SK-N-MC (cell line): ENCODE measurements around the gene NIPBL.
"Not testable (repeated sequence)": the region's sequence is repeated elsewhere in the genome, so short reads cannot be mapped to it uniquely, and the experiment has no call there.

Experiments used
- DNase-seq: peaks from one replicate; pipeline ENCODE4 v3.0.0-alpha.2; 2011; ENCODE audit warnings: low read depth, low spot score
- H3K27ac ChIP-seq: fragments of 200-600 bp; sonication (generic); 2 replicates; pipeline ENCODE4 v1.5.1; 2016; ENCODE audit warnings: mixed run types
- H3K36me3 ChIP-seq: fragments of 200-600 bp; sonication (generic); 2 replicates; pipeline ENCODE4 v1.6.1; 2017; ENCODE audit warnings: antibody characterized with exemption, low read length, mixed read lengths; ENCODE audit not compliant: insufficient read depth
- H3K4me3 ChIP-seq: fragments of 200-600 bp; sonication (generic); 2 replicates; pipeline ENCODE4 v1.5.1; 2016
- H3K9ac ChIP-seq: fragments of 200-600 bp; sonication (generic); 2 replicates; pipeline ENCODE4 v1.8.0; 2017; ENCODE audit warnings: mixed run types, mixed read lengths; ENCODE audit not compliant: insufficient read length
- H3K9me3 ChIP-seq: fragments of 200-600 bp; sonication (generic); 2 replicates; pipeline ENCODE4 v1.6.1; 2017; ENCODE audit warnings: low read depth, mild to moderate bottlenecking, antibody characterized with exemption, low read length, moderate library complexity, mixed read lengths
- EZH2 ChIP-seq: fragments of 200-600 bp; sonication (generic); IDR thresholded peaks from one replicate; pipeline ENCODE4 v1.6.1; 2017; ENCODE audit warnings: antibody characterized with exemption
- FOXP2 ChIP-seq: optimal IDR thresholded peaks from 2 replicates; pipeline ENCODE3; 2011; ENCODE audit warnings: mild to moderate bottlenecking, moderate library complexity; ENCODE audit not compliant: insufficient read depth; ENCODE audit errors: extremely low read length, control extremely low read depth
- POLR2AphosphoS5 ChIP-seq: IDR thresholded peaks from 2 replicates; pipeline ENCODE4 v1.6.1; 2012; ENCODE audit warnings: mild to moderate bottlenecking, low read depth, low read length, borderline replicate concordance

The NIPBL gene

GRCh38 chr5:36885149-36885548 is 8.6 kb downstream of the NIPBL start:
- no peak overlapping the region for H3K27ac ChIP-seq
- H3K36me3 ChIP-seq, result peaks cover 23% of the 10 kb centered on the region
- no peak for TF ChIP-seq FOXP2
- no peak for DNase-seq
- H3K4me3 ChIP-seq, result no peak overlapping the region
- peaks cover 10% of the 10 kb centered on the region for H3K9me3 ChIP-seq
- no peak overlapping the region for H3K9ac ChIP-seq

- TF ChIP-seq EZH2, result no peak
- TF ChIP-seq POLR2AphosphoS5, result no peak
- no peak for TF ChIP-seq FOXP2
- no peak overlapping the region for H3K9ac ChIP-seq
- peaks cover 10% of the 10 kb centered on the region for H3K9me3 ChIP-seq
- DNase-seq, result no peak
- H3K4me3 ChIP-seq, result no peak overlapping the region
- H3K36me3 ChIP-seq, result peaks cover 30% of the 10 kb centered on the region
- no peak overlapping the region for H3K27ac ChIP-seq
Observed at GRCh38 chr5:36885566-36886485, 9.3 kb downstream of the NIPBL start.

DNA sequence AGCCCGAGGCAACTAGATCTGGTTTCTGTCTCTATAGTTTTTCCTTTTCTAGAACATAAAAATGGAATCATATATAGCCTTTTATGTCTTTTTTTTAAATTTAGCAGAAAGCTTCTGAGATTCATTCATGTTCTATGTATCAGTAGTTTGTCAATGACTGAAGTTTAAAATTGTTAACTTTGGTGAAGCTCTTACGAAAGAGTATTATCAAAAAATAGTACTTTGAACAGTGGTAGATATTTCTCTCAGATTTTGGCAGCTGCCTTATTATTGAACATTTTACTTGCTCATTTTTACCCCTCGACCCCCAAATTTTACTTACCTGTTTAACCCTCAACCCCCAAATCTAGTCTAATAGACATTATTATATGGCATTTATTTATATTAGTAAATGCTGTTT is 10.2 kb downstream of the NIPBL start:
- Histone ChIP-seq H3K36me3 (peaks cover 40% of the 10 kb centered on the region), H3K4me3 (no peak overlapping the region), H3K9ac (no peak overlapping the region), H3K27ac (no peak overlapping the region), H3K9me3 (peaks cover 10% of the 10 kb centered on the region)
- TF ChIP-seq EZH2, result no peak
- no peak for TF ChIP-seq FOXP2
- TF ChIP-seq POLR2AphosphoS5, result no peak
- DNase-seq, result no peak

DNA sequence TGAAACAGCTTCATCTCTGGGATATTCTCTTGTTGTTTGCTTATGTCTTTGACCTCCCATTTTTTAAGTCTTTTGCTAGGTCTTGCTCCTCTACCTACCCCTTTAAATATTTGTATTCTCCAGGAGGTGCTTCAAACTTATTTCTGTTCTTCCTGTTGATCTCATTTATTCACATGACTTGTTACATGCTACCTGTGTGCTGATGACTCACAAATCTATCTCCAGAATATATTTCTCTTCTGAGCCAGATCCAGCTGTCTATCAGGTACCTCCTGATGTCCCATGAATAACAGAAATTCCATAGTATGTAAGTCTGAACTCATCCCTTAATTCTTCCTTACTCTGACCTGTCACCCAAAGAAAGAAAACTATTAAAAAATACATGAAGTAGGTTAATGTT is 11.0 kb downstream of the NIPBL start:
- peaks cover 42% of the 10 kb centered on the region for H3K36me3 ChIP-seq

GRCh38 chr5:36888303-36888702 is 11.7 kb downstream of the NIPBL start:
- Histone ChIP-seq H3K27ac (no peak overlapping the region), H3K9me3 (peaks cover 6% of the 10 kb centered on the region), H3K4me3 (no peak overlapping the region), H3K36me3 (peaks cover 42% of the 10 kb centered on the region), H3K9ac (no peak overlapping the region)
- DNase-seq, result no peak
- TF ChIP-seq POLR2AphosphoS5 (no peak), FOXP2 (no peak), EZH2 (no peak)

More for the DNA sequence above, 11.0 kb downstream of the NIPBL start:
- TF ChIP-seq POLR2AphosphoS5, result no peak
- no peak for TF ChIP-seq FOXP2
- TF ChIP-seq EZH2, result no peak
- H3K27ac ChIP-seq, result no peak overlapping the region
- H3K9ac ChIP-seq, result no peak overlapping the region
- no peak for DNase-seq
- H3K4me3 ChIP-seq, result no peak overlapping the region
- H3K9me3 ChIP-seq, result peaks cover 5% of the 10 kb centered on the region

DNA sequence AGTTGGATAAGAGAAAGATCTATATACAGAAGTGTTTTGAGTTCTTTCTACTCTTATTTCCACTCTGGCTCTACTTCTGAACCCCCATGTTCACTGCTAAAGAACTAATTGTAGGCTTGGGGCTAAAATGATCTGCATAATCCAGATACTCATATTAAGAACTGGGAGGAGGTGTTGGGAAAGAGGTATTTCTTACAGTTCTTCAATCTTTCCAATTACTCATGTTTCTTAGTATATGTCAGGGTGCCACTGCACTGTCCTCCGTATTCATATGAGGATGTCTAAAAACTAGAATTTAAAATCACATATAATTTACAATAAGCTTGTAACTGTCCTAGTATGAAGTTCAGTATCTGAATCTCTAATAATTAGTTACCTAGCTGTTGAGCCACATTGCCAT is 12.7 kb downstream of the NIPBL start:
- no peak for DNase-seq
- no peak overlapping the region for H3K27ac ChIP-seq
- peaks cover 13% of the 10 kb centered on the region for H3K9me3 ChIP-seq
- TF ChIP-seq FOXP2 (no peak), POLR2AphosphoS5 (no peak), EZH2 (no peak)
- peaks cover 46% of the 10 kb centered on the region for H3K36me3 ChIP-seq
- H3K4me3 ChIP-seq, result no peak overlapping the region
- no peak overlapping the region for H3K9ac ChIP-seq

DNA sequence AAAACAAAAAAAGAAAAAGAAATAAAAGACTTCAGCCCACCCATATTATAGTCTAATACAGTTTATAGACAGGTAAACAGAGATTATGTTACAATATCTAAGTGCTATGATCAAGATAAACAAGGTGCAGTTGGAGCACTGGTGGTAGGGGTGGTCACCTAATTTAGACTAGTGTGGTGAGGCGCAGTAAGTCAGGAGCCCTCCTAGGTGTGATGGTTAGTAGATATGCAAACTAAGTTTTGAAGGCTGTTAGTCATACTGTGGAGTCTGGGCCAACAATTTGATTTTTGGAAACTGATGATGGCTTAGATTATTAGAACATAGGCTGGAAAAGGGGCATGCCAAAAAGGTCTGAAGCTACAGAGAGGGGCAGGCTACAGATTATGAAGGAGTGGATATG is 14.7 kb downstream of the NIPBL start:
- no peak for DNase-seq
- Histone ChIP-seq H3K9ac (no peak overlapping the region), H3K9me3 (peaks cover 29% of the 10 kb centered on the region; the same call in 1 of the 2 replicates), H3K4me3 (no peak overlapping the region), H3K27ac (no peak overlapping the region), H3K36me3 (peaks cover 37% of the 10 kb centered on the region)
- TF ChIP-seq FOXP2 (no peak), EZH2 (no peak), POLR2AphosphoS5 (no peak)

DNA sequence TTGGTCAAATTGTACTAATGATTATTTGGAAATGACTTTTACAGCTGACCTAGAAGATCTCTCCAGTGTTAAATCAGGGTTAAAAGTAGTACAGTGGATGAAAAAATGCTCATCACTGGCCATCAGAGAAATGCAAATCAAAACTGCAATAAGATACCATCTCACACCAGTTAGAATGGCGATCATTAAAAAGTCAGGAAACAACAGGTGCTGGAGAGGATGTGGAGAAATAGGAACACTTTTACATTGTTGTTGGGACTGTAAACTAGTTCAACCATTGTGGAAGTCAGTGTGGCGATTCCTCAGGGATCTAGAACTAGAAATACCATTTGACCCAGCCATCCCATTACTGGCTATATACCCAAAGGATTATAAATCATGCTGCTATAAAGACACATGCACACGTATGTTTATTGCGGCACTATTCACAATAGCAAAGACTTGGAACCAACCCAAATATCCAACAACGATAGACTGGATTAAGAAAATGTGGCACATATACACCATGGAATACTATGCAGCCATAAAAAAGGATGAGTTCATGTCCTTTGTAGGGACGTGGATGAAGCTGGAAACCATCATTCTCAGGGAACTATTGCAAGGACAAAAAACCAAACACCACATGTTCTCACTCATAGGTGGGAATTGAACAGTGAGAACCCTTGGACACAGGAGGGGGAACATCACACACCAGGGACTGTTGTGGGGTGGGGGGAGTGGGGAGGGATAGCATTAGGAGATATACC is 15.7 kb downstream of the NIPBL start:
- not testable (repeated sequence) for DNase-seq, H3K4me3 ChIP-seq, H3K27ac ChIP-seq, H3K9ac ChIP-seq
- peaks cover 29% of the 10 kb centered on the region; the same call in 1 of the 2 replicates for H3K9me3 ChIP-seq
- H3K36me3 ChIP-seq, result peaks cover 35% of the 10 kb centered on the region
